K562 (cell line): ENCODE measurements around the gene OR7A10. TPM values are rescaled to one million over a fixed set of nuclear protein-coding genes. Genes with fewer than 3 reads are reported as not detected.

Source experiments
- ATAC-seq: fragments of 200-7000 bp; cut with Tn5 transposase; 3 replicates; pipeline ENCODE4 v1.9.1; 2020; ENCODE audit warnings: moderate library complexity
- BruUV-seq: library from RNA; stranded (reverse); fragments of 400-500 nt; replicated peaks from 2 replicates; lab custom pipeline; 2021; lab: Mats Ljungman, UMichigan
- CTCF ChIA-PET: fragments of 300-600 bp; formaldehyde crosslinking; extraction: SDS; loops from one replicate; lab custom pipeline; 2021; ENCODE audit warnings: low intra/inter-chr PET ratio; lab: Yijun Ruan, JAX
- POLR2A ChIA-PET: fragments of 300-600, 350-650 bp; sonication (Branson Sonifier 250); formaldehyde crosslinking; extraction: SDS; loops from one replicate; lab custom pipeline; 2021; ENCODE audit warnings: antibody characterized with exemption, inconsistent platforms; lab: Yijun Ruan, JAX
- DNase-seq, 4 experiments: peaks; one replicate each; pipeline versions ENCODE4 v3.0.0 to v3.0.0-alpha.2; 2011 to 2018; ENCODE audit warnings: low spot score in 3 of 4, mixed read lengths in 3 of 4; ENCODE audit errors: extremely low read depth in 1 of 4
- FAIRE-seq: peaks from 2 replicates; lab custom pipeline; 2011; peaks lifted over from hg19 to GRCh38; lab: Jason Lieb, UNC
- H2AFZ ChIP-seq: 2 replicates; pipeline ENCODE4 v1.6.0; 2011; ENCODE audit warnings: low read depth, low read length, control low read depth, inconsistent platforms
- H3K27ac ChIP-seq: fragments of 200-600 bp; 3 replicates; pipeline ENCODE4 v1.8.0; 2011; ENCODE audit warnings: low read depth, mild to moderate bottlenecking, control low read depth, inconsistent platforms, low read length, moderate library complexity, mixed read lengths; ENCODE audit errors: extremely low read depth
- H3K27me3 ChIP-seq, 2 experiments: fragments of 300-600 bp in 1 of 2; 2 replicates in 1 of 2; 3 replicates in 1 of 2; pipeline versions ENCODE4 v1.6.0 to v1.8.0; 2011; ENCODE audit warnings: inconsistent platforms in 2 of 2, low read length in 2 of 2, mild to moderate bottlenecking in 1 of 2, mixed read lengths in 1 of 2, moderate library complexity in 1 of 2; ENCODE audit not compliant: control insufficient read depth in 2 of 2, insufficient read depth in 2 of 2
- H3K36me3 ChIP-seq: fragments of 300-600 bp; 3 replicates; pipeline ENCODE4 v1.8.0; 2011; ENCODE audit warnings: mild to moderate bottlenecking, low read length, inconsistent platforms; ENCODE audit not compliant: control insufficient read depth, insufficient read depth
- H3K4me1 ChIP-seq, 2 experiments: fragments of 200-600 bp in 1 of 2; replicated peaks in 1 of 2; 2 replicates in 1 of 2; 3 replicates in 1 of 2; pipeline versions ENCODE4 v1.5.1 to v1.8.0; 2011; ENCODE audit warnings: inconsistent platforms in 2 of 2, low read length in 2 of 2, mild to moderate bottlenecking in 1 of 2, mixed read lengths in 1 of 2, moderate library complexity in 1 of 2; ENCODE audit not compliant: control insufficient read depth in 2 of 2, insufficient read depth in 2 of 2
- H3K4me2 ChIP-seq: 2 replicates; pipeline ENCODE4 v1.6.1; 2011; ENCODE audit warnings: low read length, control low read depth, inconsistent platforms, mixed read lengths; ENCODE audit not compliant: insufficient read depth
- H3K4me3 ChIP-seq: fragments of 200-600 bp; sonication (generic), shearing (Covaris generic); 2 replicates; pipeline ENCODE4 v1.5.1; 2016; ENCODE audit warnings: control low read depth, inconsistent platforms
- H3K79me2 ChIP-seq: fragments of 200-600 bp; 3 replicates; pipeline ENCODE4 v1.8.0; 2011; ENCODE audit warnings: low read length, inconsistent platforms; ENCODE audit not compliant: control insufficient read depth, insufficient read depth
- H3K9ac ChIP-seq, 2 experiments: 2 replicates each; pipeline versions ENCODE4 v1.6.0 to v1.6.1; 2011; ENCODE audit warnings: low read depth in 2 of 2, low read length in 2 of 2, control low read depth in 1 of 2, inconsistent platforms in 1 of 2, mild to moderate bottlenecking in 1 of 2, mixed read lengths in 1 of 2; ENCODE audit not compliant: insufficient read depth in 1 of 2
- H3K9me1 ChIP-seq: one replicate; pipeline ENCODE4 v1.6.0; 2011; ENCODE audit warnings: inconsistent platforms, mild to moderate bottlenecking, low read length, moderate library complexity; ENCODE audit not compliant: control insufficient read depth, insufficient read depth
- H3K9me3 ChIP-seq: replicated peaks from 2 replicates; pipeline ENCODE4 v1.5.1; 2011; ENCODE audit warnings: low read depth, low read length, inconsistent platforms; ENCODE audit not compliant: control insufficient read depth, insufficient read depth
- H4K20me1 ChIP-seq: replicated peaks from 2 replicates; pipeline ENCODE4 v1.6.1; 2011; ENCODE audit warnings: low read length, inconsistent platforms, mixed read lengths; ENCODE audit not compliant: control insufficient read depth, insufficient read depth
- ARID1B ChIP-seq: fragments of 450-650 bp; IDR thresholded peaks from 2 replicates; pipeline ENCODE4 v1.6.1; 2016; ENCODE audit warnings: antibody characterized with exemption, mild to moderate bottlenecking, inconsistent platforms
- CBFA2T2 ChIP-seq: fragments of 450-650 bp; conservative IDR thresholded peaks from 2 replicates; pipeline ENCODE4 v1.6.1; 2017; ENCODE audit warnings: mild to moderate bottlenecking
- CREB1 ChIP-seq, 2 experiments: sonication (generic) in 1 of 2; formaldehyde crosslinking in 1 of 2; IDR thresholded peaks; 2 replicates each; pipeline versions ENCODE4 v1.6.1 to v1.8.0; 2012 to 2022; ENCODE audit warnings: inconsistent platforms in 1 of 2, mild to moderate bottlenecking in 1 of 2, missing genetic modification reagents in 1 of 2, moderate library complexity in 1 of 2
- CTBP1 ChIP-seq: fragments of 450-650 bp; IDR thresholded peaks from 2 replicates; pipeline ENCODE4 v1.6.1; 2016; ENCODE audit warnings: borderline replicate concordance
- EP300 ChIP-seq: IDR thresholded peaks from 2 replicates; pipeline ENCODE4 v1.6.1; 2012; ENCODE audit warnings: low read length, improper control_type of control experiment
- FOSL1 ChIP-seq: fragments of 200-800 bp; sonication (Bioruptor generic); conservative IDR thresholded peaks from 2 replicates; pipeline ENCODE4 v1.6.1; 2016; ENCODE audit warnings: missing genetic modification characterization, missing compliant biosample characterization
- JUND ChIP-seq, 2 experiments: IDR thresholded peaks; 2 replicates in 1 of 2; 3 replicates in 1 of 2; pipeline ENCODE4 v1.6.1; 2011; ENCODE audit warnings: borderline replicate concordance in 2 of 2, low read depth in 2 of 2, low read length in 2 of 2, improper control_type of control experiment in 1 of 2, missing biosample characterization in 1 of 2, missing genetic modification characterization in 1 of 2, missing genetic modification reagents in 1 of 2
- NCOA2 ChIP-seq, 2 experiments: fragments of 450-650 bp; IDR thresholded peaks; 2 replicates each; pipeline ENCODE4 v1.6.1; 2018; ENCODE audit warnings: mild to moderate bottlenecking in 2 of 2, moderate library complexity in 1 of 2; ENCODE audit not compliant: partially characterized antibody in 2 of 2
- PHF20 ChIP-seq: fragments of 450-650 bp; IDR thresholded peaks from 2 replicates; pipeline ENCODE4 v1.6.1; 2018; ENCODE audit not compliant: partially characterized antibody
- POLR2H ChIP-seq: IDR thresholded peaks from 2 replicates; pipeline ENCODE4 v1.6.1; 2016; ENCODE audit warnings: missing genetic modification characterization, low read depth, mild to moderate bottlenecking, control low read depth, missing compliant biosample characterization, moderate library complexity
- RAD21 ChIP-seq, 2 experiments: fragments of 250-450 bp in 1 of 2; fragments of 450-650 bp in 1 of 2; sonication (Bioruptor Pico) in 1 of 2; formaldehyde crosslinking in 1 of 2; IDR thresholded peaks in 1 of 2; conservative IDR thresholded peaks in 1 of 2; 2 replicates each; pipeline versions ENCODE4 v1.4.0 to v1.8.0; 2020 to 2022; ENCODE audit warnings: mild to moderate bottlenecking in 2 of 2, moderate library complexity in 1 of 2
- RFX1 ChIP-seq: fragments of 450-650 bp; IDR thresholded peaks from 2 replicates; pipeline ENCODE4 v1.6.1; 2016; ENCODE audit warnings: mild to moderate bottlenecking, moderate library complexity
- TSC22D4 ChIP-seq: fragments of 450-650 bp; IDR thresholded peaks from 2 replicates; pipeline ENCODE4 v1.6.1; 2016; ENCODE audit warnings: missing genetic modification characterization, missing biosample characterization, control low read depth
- ZBTB7A ChIP-seq: IDR thresholded peaks from 2 replicates; pipeline ENCODE4 v1.6.1; 2011; ENCODE audit warnings: low read depth, mild to moderate bottlenecking, low read length, moderate library complexity, borderline replicate concordance; ENCODE audit not compliant: control insufficient read depth
- ZC3H8 ChIP-seq: fragments of 450-650 bp; IDR thresholded peaks from 2 replicates; pipeline ENCODE4 v1.6.1; 2017
- WGBS: fragments of 100-300 bp; shearing (Covaris generic); methylation state at CpG from one replicate; pipeline ENCODE4 v1.1.6; 2016; ENCODE audit warnings: low coverage, mixed read lengths; ENCODE audit not compliant: insufficient coverage; ENCODE audit errors: missing lambda C conversion rate; 5-methylcytosine and 5-hydroxymethylcytosine counted together
- in situ Hi-C: fragments of 300-500 bp; cut with MboI; formaldehyde crosslinking; loops from 4 replicates; pipeline ENCODE4 v1.15.0; 2018; ENCODE audit warnings: inconsistent platforms, mixed read lengths
- intact Hi-C: fragments of 100-400 bp; cut with micrococcal nuclease; formaldehyde crosslinking; loops from 2 replicates; pipeline ENCODE4 v1.14.2; 2022
- polyA plus RNA-seq, 8 experiments: library from polyadenylated mRNA; depleted of rRNA in 4 of 8; stranded (reverse) in 5 of 8; unstranded in 3 of 8; fragments of >200 nt; fragmentation: Nextera tagmentation in 2 of 8; fragmentation: Illumina TruSeq in 1 of 8; extraction: Ambion mirVana in 2 of 8; extraction: Trizol in 1 of 8; gene quantifications; 2 replicates each; pipeline versions ENCODE4 v1.2.1 to v1.2.3, GENCODE V29; 2011 to 2014; ENCODE audit warnings: inconsistent platforms in 1 of 8, missing spikeins in 1 of 8
- total RNA-seq, 7 experiments: library from RNA; depleted of rRNA in 6 of 7; stranded (reverse); fragments of >200 nt in 6 of 7; fragmentation: Illumina TruSeq in 2 of 7; extraction: Trizol in 2 of 7; gene quantifications; 2 replicates each; pipeline versions ENCODE4 v1.2.1 to v1.2.3, GENCODE V29; 2011 to 2021; ENCODE audit warnings: low replicate concordance in 1 of 7
- TF ChIP-seq, protein P1 (sequence below): fragments of 250-450 bp; sonication (Bioruptor Pico); IDR thresholded peaks from 2 replicates; pipeline ENCODE4 v1.4.0; 2020; ENCODE audit warnings: mild to moderate bottlenecking, moderate library complexity, borderline replicate concordance
- TF ChIP-seq, protein P2 (sequence below), 2 experiments: fragments of 200-800 bp in 1 of 2; sonication (Bioruptor generic) in 1 of 2; sonication (generic) in 1 of 2; formaldehyde crosslinking in 1 of 2; IDR thresholded peaks in 1 of 2; conservative IDR thresholded peaks in 1 of 2; 2 replicates each; pipeline versions ENCODE4 v1.5.0 to v1.6.1; 2016 to 2020; ENCODE audit warnings: missing compliant biosample characterization in 1 of 2, missing genetic modification characterization in 1 of 2, missing genetic modification reagents in 1 of 2
- TF ChIP-seq, protein P3 (sequence below): fragments of 250-450 bp; sonication (Bioruptor Pico); IDR thresholded peaks from 2 replicates; pipeline ENCODE4 v1.8.0; 2021; ENCODE audit warnings: borderline replicate concordance, mild to moderate bottlenecking, moderate library complexity; ENCODE audit not compliant: poor library complexity, severe bottlenecking

Gene OR7A10
- total and polyA plus RNA-seq, 9 of the 15 experiments (the other 6 are each of a cell fraction or from before 2014, with no cell fraction given) = not detected

DNA sequence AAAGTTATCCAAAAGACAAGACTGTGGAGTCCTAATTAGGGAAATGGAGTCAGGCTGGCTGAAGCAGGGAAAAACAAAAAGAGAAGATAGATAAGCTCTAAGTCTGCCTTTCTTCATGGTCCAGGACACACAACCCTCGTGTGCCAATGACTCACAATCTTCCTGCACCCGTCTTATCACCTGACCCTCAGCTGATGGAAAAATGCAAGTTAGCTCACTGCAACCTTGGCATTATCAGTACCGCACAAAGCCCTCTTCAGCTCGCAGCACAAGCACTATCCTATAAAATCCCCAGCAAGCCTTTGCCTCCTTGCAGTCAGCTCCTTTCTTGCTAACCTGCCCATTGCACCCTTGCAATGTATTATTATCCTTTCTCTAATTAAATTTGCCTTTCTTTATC lies 18.0 kb downstream of the OR7A10 start:
- H3K27ac ChIP-seq = no peak overlapping the region
- POLR2A ChIA-PET = no interaction called here
- intact Hi-C loops (no loop called here), in situ Hi-C loops (no loop called here)
- no peak overlapping the region for H3K4me2 ChIP-seq
- no peaks in the 10 kb centered on the region for H3K9me3 ChIP-seq
- no peaks in the 10 kb centered on the region for H4K20me1 ChIP-seq
- peaks cover 0 to 3% of the 10 kb centered on the region in 2 experiments; a peak in 3 of 5 replicates for H3K4me1 ChIP-seq
- H3K9me1 ChIP-seq = no peaks in the 10 kb centered on the region
- no peak overlapping the region for H3K4me3 ChIP-seq
- no peak for ATAC-seq
- FAIRE-seq = no peak
- peak in 1 of 4 experiments; percentile 38 for DNase-seq
- 0% methylated on average over 4 of the region's 4 CpGs for WGBS
- H2AFZ ChIP-seq = no peak overlapping the region
- H3K9ac ChIP-seq = no peak overlapping the region
- H3K36me3 ChIP-seq = no peaks in the 10 kb centered on the region
- CTCF ChIA-PET = no interaction called here
- H3K27me3 ChIP-seq = peaks cover 9 to 20% of the 10 kb centered on the region in 2 experiments; a peak in 4 of 5 replicates
- H3K79me2 ChIP-seq = no peaks in the 10 kb centered on the region
- BruUV-seq = no TSS peak
- TF ChIP-seq JUND (IDR thresholded peaks at IDR 0.05; ENCODE audit: borderline replicate concordance, low read depth, low read length) (peak; percentile 70; the same call in 1 of the 2 replicates), JUND (tag; IDR thresholded peaks at IDR 0.05; ENCODE audit: borderline replicate concordance, low read depth, low read length) (peak; percentile 52; the same call in 1 of the 3 replicates), ZBTB7A (no peak), EP300 (no peak), PHF20 (no peak), RFX1 (no peak), CTBP1 (peak; percentile 40; the same call in 1 of the 2 replicates), TSC22D4 (tag) (no peak), FOSL1 (tag) (peak; percentile 93), RAD21 (CRISPR knock-in tag; conservative IDR thresholded peaks at IDR 0.05 in 1 of 2, IDR thresholded peaks at IDR 0.05 in 1 of 2) (no peak), ZC3H8 (no peak), CBFA2T2 (peak; percentile 51), ARID1B (peak; percentile 69), CREB1 (IDR thresholded peaks at IDR 0.05) (no peak), CREB1 (CRISPR knock-in tag; IDR thresholded peaks at IDR 0.05) (no peak), POLR2H (tag) (no peak), NCOA2 (IDR thresholded peaks at IDR 0.05; ENCODE audit: partially characterized antibody in 2 of 2) (no peak)
- TF ChIP-seq, protein P1, sequence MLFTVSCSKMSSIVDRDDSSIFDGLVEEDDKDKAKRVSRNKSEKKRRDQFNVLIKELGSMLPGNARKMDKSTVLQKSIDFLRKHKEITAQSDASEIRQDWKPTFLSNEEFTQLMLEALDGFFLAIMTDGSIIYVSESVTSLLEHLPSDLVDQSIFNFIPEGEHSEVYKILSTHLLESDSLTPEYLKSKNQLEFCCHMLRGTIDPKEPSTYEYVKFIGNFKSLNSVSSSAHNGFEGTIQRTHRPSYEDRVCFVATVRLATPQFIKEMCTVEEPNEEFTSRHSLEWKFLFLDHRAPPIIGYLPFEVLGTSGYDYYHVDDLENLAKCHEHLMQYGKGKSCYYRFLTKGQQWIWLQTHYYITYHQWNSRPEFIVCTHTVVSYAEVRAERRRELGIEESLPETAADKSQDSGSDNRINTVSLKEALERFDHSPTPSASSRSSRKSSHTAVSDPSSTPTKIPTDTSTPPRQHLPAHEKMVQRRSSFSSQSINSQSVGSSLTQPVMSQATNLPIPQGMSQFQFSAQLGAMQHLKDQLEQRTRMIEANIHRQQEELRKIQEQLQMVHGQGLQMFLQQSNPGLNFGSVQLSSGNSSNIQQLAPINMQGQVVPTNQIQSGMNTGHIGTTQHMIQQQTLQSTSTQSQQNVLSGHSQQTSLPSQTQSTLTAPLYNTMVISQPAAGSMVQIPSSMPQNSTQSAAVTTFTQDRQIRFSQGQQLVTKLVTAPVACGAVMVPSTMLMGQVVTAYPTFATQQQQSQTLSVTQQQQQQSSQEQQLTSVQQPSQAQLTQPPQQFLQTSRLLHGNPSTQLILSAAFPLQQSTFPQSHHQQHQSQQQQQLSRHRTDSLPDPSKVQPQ (CRISPR knock-in tag) = no peak
- TF ChIP-seq, protein P2, sequence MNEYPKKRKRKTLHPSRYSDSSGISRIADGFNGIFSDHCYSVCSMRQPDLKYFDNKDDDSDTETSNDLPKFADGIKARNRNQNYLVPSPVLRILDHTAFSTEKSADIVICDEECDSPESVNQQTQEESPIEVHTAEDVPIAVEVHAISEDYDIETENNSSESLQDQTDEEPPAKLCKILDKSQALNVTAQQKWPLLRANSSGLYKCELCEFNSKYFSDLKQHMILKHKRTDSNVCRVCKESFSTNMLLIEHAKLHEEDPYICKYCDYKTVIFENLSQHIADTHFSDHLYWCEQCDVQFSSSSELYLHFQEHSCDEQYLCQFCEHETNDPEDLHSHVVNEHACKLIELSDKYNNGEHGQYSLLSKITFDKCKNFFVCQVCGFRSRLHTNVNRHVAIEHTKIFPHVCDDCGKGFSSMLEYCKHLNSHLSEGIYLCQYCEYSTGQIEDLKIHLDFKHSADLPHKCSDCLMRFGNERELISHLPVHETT (CRISPR knock-in tag; conservative IDR thresholded peaks at IDR 0.05 in 1 of 2, IDR thresholded peaks at IDR 0.05 in 1 of 2) = no peak
- TF ChIP-seq, protein P3, sequence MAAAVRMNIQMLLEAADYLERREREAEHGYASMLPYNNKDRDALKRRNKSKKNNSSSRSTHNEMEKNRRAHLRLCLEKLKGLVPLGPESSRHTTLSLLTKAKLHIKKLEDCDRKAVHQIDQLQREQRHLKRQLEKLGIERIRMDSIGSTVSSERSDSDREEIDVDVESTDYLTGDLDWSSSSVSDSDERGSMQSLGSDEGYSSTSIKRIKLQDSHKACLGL (CRISPR knock-in tag) = no peak
